HG03064 (cell line): ENCODE measurements around the gene PDXP.
"Not testable (repeated sequence)": the region's sequence is repeated elsewhere in the genome, so short reads cannot be mapped to it uniquely, and the experiment has no call there.

Experiments
- ATAC-seq: cut with Tn5 transposase; IDR thresholded peaks from one replicate; pipeline ENCODE4 v1.9.1; 2021; ENCODE audit warnings: low read depth; ENCODE audit not compliant: unreplicated experiment

The PDXP gene

GRCh38 chr22:37658133-37659065 lies at the start of gene PDXP:
Gene PDXP (plus strand): TSS chr22:37658723. CDS start chr22:37658783, 60 bp downstream.
- peak; percentile 71 for ATAC-seq

GRCh38 chr22:37609240-37610152 lies 49.0 kb upstream of the PDXP start:
- no peak for ATAC-seq

- not testable (repeated sequence) for ATAC-seq
Observed at GRCh38 chr22:37610153-37610475, 48.4 kb upstream of the PDXP start.

- ATAC-seq: no peak
Observed at GRCh38 chr22:37610480-37611129, 47.9 kb upstream of the PDXP start.

- no peak for ATAC-seq
Observed at GRCh38 chr22:37611207-37611606, 47.3 kb upstream of the PDXP start.

GRCh38 chr22:37616201-37617083 lies 42.1 kb upstream of the PDXP start:
- no peak for ATAC-seq

- no peak for ATAC-seq
Observed at GRCh38 chr22:37617431-37617830, 41.1 kb upstream of the PDXP start.

GRCh38 chr22:37618072-37618656 lies 40.4 kb upstream of the PDXP start:
- no peak for ATAC-seq

GRCh38 chr22:37618674-37619073 lies 39.8 kb upstream of the PDXP start:
- no peak for ATAC-seq

- ATAC-seq: no peak
Observed at GRCh38 chr22:37619991-37620390, 38.5 kb upstream of the PDXP start.

GRCh38 chr22:37621352-37621860 lies 37.1 kb upstream of the PDXP start:
- ATAC-seq: no peak

- ATAC-seq: no peak
Observed at GRCh38 chr22:37623075-37624016, 35.2 kb upstream of the PDXP start.

- ATAC-seq: no peak
Observed at GRCh38 chr22:37624017-37624365, 34.5 kb upstream of the PDXP start.

- ATAC-seq: no peak
Observed at GRCh38 chr22:37624876-37625275, 33.6 kb upstream of the PDXP start.

- ATAC-seq: no peak
Observed at GRCh38 chr22:37625737-37626136, 32.8 kb upstream of the PDXP start.

GRCh38 chr22:37626144-37626543 lies 32.4 kb upstream of the PDXP start:
- ATAC-seq: no peak

GRCh38 chr22:37626556-37627075 lies 31.9 kb upstream of the PDXP start:
- no peak for ATAC-seq

GRCh38 chr22:37627121-37627520 lies 31.4 kb upstream of the PDXP start:
- no peak for ATAC-seq
